H1 (cell line): ENCODE results near the gene ZBTB20. TPM values are rescaled to one million over a fixed set of nuclear protein-coding genes. Genes with fewer than 3 reads are reported as not detected.

Experiments used
- CTCF ChIA-PET: fragments of 300-600 bp; sonication (Branson Sonifier 250); formaldehyde crosslinking; loops from one replicate; lab custom pipeline; 2021; ENCODE audit not compliant: partially characterized antibody; lab: Charles Lee
- POLR2A ChIA-PET: fragments of 300-600 bp; sonication (Branson Sonifier 250); formaldehyde crosslinking; loops from one replicate; lab custom pipeline; 2021; ENCODE audit warnings: inconsistent platforms; ENCODE audit not compliant: partially characterized antibody; lab: Charles Lee
- DNase-seq, 2 experiments: peaks; one replicate each; pipeline versions ENCODE4 v3.0.0 to v3.0.0-alpha.2; 2010 to 2022; ENCODE audit warnings: low spot score in 2 of 2, low read depth in 1 of 2, mixed read lengths in 1 of 2
- FAIRE-seq: peaks from 2 replicates; lab custom pipeline; 2011; peaks lifted over from hg19 to GRCh38; lab: Jason Lieb, UNC
- H2AFZ ChIP-seq: 2 replicates; pipeline ENCODE4 v1.8.1; 2012; ENCODE audit warnings: low read length, inconsistent platforms
- H2AK5ac ChIP-seq: 2 replicates; pipeline ENCODE4 v1.6.1; 2013; ENCODE audit warnings: low read depth, low read length
- H2BK120ac ChIP-seq: replicated peaks from 2 replicates; pipeline ENCODE3; 2013; ENCODE audit warnings: low read depth, low read length, inconsistent platforms
- H2BK12ac ChIP-seq: 2 replicates; pipeline ENCODE4 v1.6.1; 2013; ENCODE audit warnings: low read depth, low read length
- H2BK15ac ChIP-seq: 2 replicates; pipeline ENCODE4 v1.6.1; 2013; ENCODE audit warnings: low read length
- H2BK20ac ChIP-seq: 2 replicates; pipeline ENCODE4 v1.6.1; 2013; ENCODE audit warnings: low read length
- H2BK5ac ChIP-seq: 2 replicates; pipeline ENCODE4 v1.6.1; 2013; ENCODE audit warnings: low read depth, low read length
- H3K14ac ChIP-seq: 2 replicates; pipeline ENCODE4 v1.6.1; 2013; ENCODE audit warnings: inconsistent platforms; ENCODE audit not compliant: insufficient read length
- H3K18ac ChIP-seq: 2 replicates; pipeline ENCODE4 v1.6.1; 2013; ENCODE audit warnings: low read length; ENCODE audit errors: extremely low read depth
- H3K23ac ChIP-seq: 2 replicates; pipeline ENCODE4 v1.6.1; 2013; ENCODE audit warnings: inconsistent platforms; ENCODE audit not compliant: insufficient read length
- H3K23me2 ChIP-seq: 2 replicates; pipeline ENCODE4 v1.6.1; 2013; ENCODE audit warnings: low read depth, low read length
- H3K27ac ChIP-seq: 2 replicates; pipeline ENCODE4 v1.6.1; 2011; ENCODE audit warnings: low read depth, low read length, inconsistent platforms
- H3K27me3 ChIP-seq, 4 experiments: replicated peaks in 1 of 4; 1 replicate in 1 of 4; 2 replicates in 3 of 4; pipeline versions ENCODE4 v1.6.1 to v1.8.1; 2011 to 2013; ENCODE audit warnings: low read length in 3 of 4, mild to moderate bottlenecking in 3 of 4, inconsistent platforms in 2 of 4, mixed read lengths in 2 of 4, moderate library complexity in 1 of 4; ENCODE audit not compliant: control insufficient read depth in 3 of 4, insufficient read depth in 3 of 4; ENCODE audit errors: extremely low read depth in 1 of 4
- H3K36me3 ChIP-seq, 4 experiments: 2 replicates each; pipeline versions ENCODE4 v1.6.1 to v1.8.1; 2011 to 2013; ENCODE audit warnings: mild to moderate bottlenecking in 4 of 4, low read length in 3 of 4, moderate library complexity in 2 of 4, control low read depth in 1 of 4, inconsistent platforms in 1 of 4; ENCODE audit not compliant: insufficient read depth in 4 of 4, control insufficient read depth in 2 of 4
- H3K4ac ChIP-seq: replicated peaks from 2 replicates; pipeline ENCODE3; 2013; ENCODE audit warnings: low read length, low read depth, mixed read lengths, inconsistent platforms; ENCODE audit not compliant: insufficient read length
- H3K4me1 ChIP-seq, 4 experiments: replicated peaks in 1 of 4; 1 replicate in 1 of 4; 2 replicates in 3 of 4; pipeline versions ENCODE4 v1.6.1 to v1.8.1; 2011 to 2013; ENCODE audit warnings: low read length in 3 of 4, inconsistent platforms in 2 of 4, mixed read lengths in 1 of 4; ENCODE audit not compliant: insufficient read depth in 4 of 4, control insufficient read depth in 3 of 4
- H3K4me2 ChIP-seq, 2 experiments: 2 replicates each; pipeline versions ENCODE4 v1.6.1 to v1.8.1; 2011 to 2013; ENCODE audit warnings: low read depth in 2 of 2, low read length in 2 of 2, control low read depth in 1 of 2, inconsistent platforms in 1 of 2, mild to moderate bottlenecking in 1 of 2; ENCODE audit not compliant: insufficient read depth in 1 of 2
- H3K4me3 ChIP-seq, 4 experiments: fragments of 200-600, 300-600 bp in 1 of 4; sonication (generic), shearing (Covaris generic), sonication (Bioruptor Twin) in 1 of 4; 2 replicates each; pipeline versions ENCODE4 v1.5.1 to v1.8.1; 2011 to 2016; ENCODE audit warnings: low read length in 4 of 4, low read depth in 3 of 4, control low read depth in 2 of 4, inconsistent platforms in 2 of 4, mild to moderate bottlenecking in 2 of 4, mixed read lengths in 1 of 4, moderate library complexity in 1 of 4; ENCODE audit not compliant: insufficient read depth in 2 of 4; ENCODE audit errors: extremely low read depth in 1 of 4
- H3K56ac ChIP-seq: replicated peaks from 2 replicates; pipeline ENCODE3; 2013; ENCODE audit warnings: low read depth, mild to moderate bottlenecking, mixed read lengths, low read length, inconsistent platforms; ENCODE audit not compliant: insufficient read length
- H3K79me1 ChIP-seq: 2 replicates; pipeline ENCODE4 v1.6.1; 2013; ENCODE audit warnings: low read depth, low read length, control low read depth
- H3K79me2 ChIP-seq, 2 experiments: 2 replicates each; pipeline versions ENCODE4 v1.6.1 to v1.8.1; 2012 to 2013; ENCODE audit warnings: low read length in 2 of 2, mild to moderate bottlenecking in 2 of 2, inconsistent platforms in 1 of 2; ENCODE audit not compliant: insufficient read depth in 2 of 2, control insufficient read depth in 1 of 2
- H3K9ac ChIP-seq, 4 experiments: replicated peaks in 1 of 4; 1 replicate in 1 of 4; 2 replicates in 3 of 4; pipeline versions ENCODE4 v1.6.1 to v1.8.1; 2011 to 2013; ENCODE audit warnings: low read depth in 3 of 4, low read length in 3 of 4, control low read depth in 2 of 4, mild to moderate bottlenecking in 2 of 4, moderate library complexity in 2 of 4, inconsistent platforms in 1 of 4; ENCODE audit errors: extremely low read depth in 1 of 4
- H3K9me3 ChIP-seq, 2 experiments: 2 replicates each; pipeline versions ENCODE4 v1.6.1 to v1.8.1; 2012 to 2013; ENCODE audit warnings: mild to moderate bottlenecking in 2 of 2, moderate library complexity in 2 of 2, control low read depth in 1 of 2, inconsistent platforms in 1 of 2, low read depth in 1 of 2, low read length in 1 of 2, mixed read lengths in 1 of 2; ENCODE audit not compliant: insufficient read depth in 2 of 2
- H4K20me1 ChIP-seq, 2 experiments: replicated peaks in 1 of 2; 2 replicates each; pipeline versions ENCODE3 to v1.8.1; 2011 to 2013; ENCODE audit warnings: inconsistent platforms in 2 of 2, low read length in 2 of 2, mild to moderate bottlenecking in 1 of 2; ENCODE audit not compliant: insufficient read depth in 2 of 2, control insufficient read depth in 1 of 2
- H4K5ac ChIP-seq: 2 replicates; pipeline ENCODE4 v1.6.1; 2013; ENCODE audit warnings: low read length, low read depth, mixed read lengths, inconsistent platforms; ENCODE audit not compliant: insufficient read length
- H4K8ac ChIP-seq: 2 replicates; pipeline ENCODE4 v1.8.0; 2013; ENCODE audit warnings: mild to moderate bottlenecking, moderate library complexity, low read length, inconsistent platforms; ENCODE audit not compliant: insufficient read depth; ENCODE audit errors: extremely low read depth
- H4K91ac ChIP-seq: replicated peaks from 2 replicates; pipeline ENCODE3; 2013; ENCODE audit warnings: low read length, mixed read lengths, inconsistent platforms; ENCODE audit not compliant: insufficient read length
- WGBS, 2 experiments: shearing (Covaris generic) in 1 of 2; methylation state at CpG; one replicate each; pipeline versions ENCODE4 v1.1.6 to v1.1.7; 2013 to 2015; ENCODE audit warnings: low lambda C conversion rate in 2 of 2, mixed read lengths in 2 of 2, inconsistent platforms in 1 of 2, low coverage in 1 of 2, missing lambda C conversion rate in 1 of 2; ENCODE audit not compliant: insufficient replicate concordance in 2 of 2, insufficient coverage in 1 of 2, insufficient read length in 1 of 2; ENCODE audit errors: extremely low coverage in 1 of 2, missing lambda C conversion rate in 1 of 2; 5-methylcytosine and 5-hydroxymethylcytosine counted together
- polyA plus RNA-seq, 7 experiments: library from polyadenylated mRNA; depleted of rRNA in 3 of 7; stranded (reverse) in 5 of 7; unstranded in 2 of 7; fragments of >200 nt in 5 of 7; fragments of 200-250 nt in 2 of 7; gene quantifications; 1 replicate in 5 of 7; 2 replicates in 1 of 7; 4 replicates in 1 of 7; pipeline versions ENCODE4 v1.2.1 to v1.2.3, GENCODE V29; 2011 to 2013; ENCODE audit warnings: missing spikeins in 2 of 7, mixed read lengths in 2 of 7
- total RNA-seq: library from RNA; stranded (reverse); fragmentation: NEBNext Ultra II Directional; extraction: Animal tissue kit (Norgen Biotek cat#: 25700); gene quantifications from 2 replicates; pipeline ENCODE4 v1.2.1, GENCODE V29; 2021

ZBTB20 gene
- total and polyA plus RNA-seq, 2 of the 8 experiments (the other 6 are each of a cell fraction or from before 2014, with no cell fraction given): 0.35 to 1.3 TPM

DNA sequence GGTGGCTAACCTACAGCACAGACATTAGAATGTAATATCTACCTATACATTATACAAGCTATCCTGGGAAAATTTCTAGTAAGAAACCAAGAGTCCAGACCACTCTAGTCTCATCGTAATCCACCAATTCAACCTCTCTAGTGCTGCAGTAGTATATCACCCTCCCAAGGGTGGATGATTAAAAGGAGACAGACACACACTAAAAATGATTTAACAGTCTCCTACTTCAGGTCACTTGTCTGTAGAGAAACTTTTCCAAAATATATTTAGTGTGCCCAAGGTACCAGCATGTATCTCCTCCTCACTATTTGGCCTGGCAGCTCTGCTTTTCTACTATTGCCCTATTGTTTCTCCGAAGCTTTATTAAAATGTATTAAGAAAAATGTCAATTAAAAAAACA lies 45.0 kb downstream of the ZBTB20 start:
- Histone ChIP-seq H3K4ac (no peak overlapping the region), H3K4me2 (no peak overlapping the region), H3K4me1 (peaks cover 0 to 4% (median 0%) of the 10 kb centered on the region in 4 experiments; a peak in 2 of 7 replicates), H4K8ac (no peak overlapping the region), H3K18ac (no peak overlapping the region), H3K23me2 (no peaks in the 10 kb centered on the region), H4K20me1 (no peaks in the 10 kb centered on the region), H2BK15ac (no peak overlapping the region), H3K23ac (no peak overlapping the region), H2BK20ac (no peak overlapping the region), H2BK12ac (no peak overlapping the region), H3K9me3 (no peaks in the 10 kb centered on the region; a peak in 1 of 4 replicates), H3K36me3 (no peaks in the 10 kb centered on the region; a peak in 1 of 8 replicates), H3K79me1 (no peaks in the 10 kb centered on the region), H3K14ac (no peak overlapping the region), H3K4me3 (no peak overlapping the region), H2AK5ac (no peak overlapping the region), H3K27ac (no peak overlapping the region), H2BK120ac (no peak overlapping the region), H3K56ac (no peak overlapping the region), H2AFZ (no peak overlapping the region), H4K5ac (no peak overlapping the region), H2BK5ac (no peak overlapping the region), H3K27me3 (no peaks in the 10 kb centered on the region), H4K91ac (no peak overlapping the region), H3K79me2 (no peaks in the 10 kb centered on the region), H3K9ac (no peak overlapping the region)
- CTCF ChIA-PET: interaction anchor here (1.2 to 2.6 kb wide), 5 partner anchors 9 to 61 kb away, joined by 3 to 13 read pairs (median 7); no protein-coding TSS in a partner anchor
- DNase-seq (no peak), FAIRE-seq (no peak)
- POLR2A ChIA-PET: no interaction called here
- 89% methylated on average over 2 of the region's 2 CpGs; no CpG with 5 or more reads in 1 of the 2 experiments for WGBS, 2 experiments
